GM23338 (cell line): Measurements from ENCODE around the gene MVB12B. TPM values are rescaled to one million over a fixed set of nuclear protein-coding genes. Genes with fewer than 3 reads are reported as not detected.

ENCODE experiments used
- ATAC-seq: fragments of 200-7000 bp; cut with Tn5 transposase; 3 replicates; pipeline ENCODE4 v1.9.1; 2020
- DNase-seq: peaks from one replicate; pipeline ENCODE4 v3.0.0-alpha.2; 2015; ENCODE audit warnings: low spot score
- H2AFZ ChIP-seq: fragments of 200-600 bp; sonication (generic); 2 replicates; pipeline ENCODE4 v1.8.0; 2016; ENCODE audit warnings: antibody characterized with exemption, mild to moderate bottlenecking, moderate library complexity
- H3F3A ChIP-seq: fragments of 200-600 bp; sonication (generic); replicated peaks from 2 replicates; pipeline ENCODE4 v1.8.0; 2017; ENCODE audit warnings: antibody characterized with exemption, mixed run types, low read depth
- H3K27ac ChIP-seq: fragments of 200-600 bp; sonication (generic); 2 replicates; pipeline ENCODE4 v1.6.1; 2016; ENCODE audit warnings: low read depth
- H3K27me3 ChIP-seq: fragments of 200-600 bp; sonication (generic); 2 replicates; pipeline ENCODE4 v1.8.0; 2016; ENCODE audit warnings: mild to moderate bottlenecking, mixed run types, moderate library complexity; ENCODE audit not compliant: insufficient read depth
- H3K36me3 ChIP-seq: fragments of 200-600 bp; sonication (generic); 2 replicates; pipeline ENCODE4 v1.8.0; 2016; ENCODE audit warnings: mild to moderate bottlenecking; ENCODE audit not compliant: insufficient read depth
- H3K4me1 ChIP-seq: fragments of 200-600 bp; sonication (generic); 2 replicates; pipeline ENCODE4 v1.8.0; 2016; ENCODE audit warnings: mild to moderate bottlenecking, moderate library complexity; ENCODE audit not compliant: insufficient read depth
- H3K4me2 ChIP-seq: fragments of 200-600 bp; sonication (generic); 2 replicates; pipeline ENCODE4 v1.7.1; 2017; ENCODE audit warnings: mixed run types
- H3K4me3 ChIP-seq: fragments of 200-600 bp; sonication (generic); 2 replicates; pipeline ENCODE4 v1.6.1; 2016; ENCODE audit warnings: mixed run types
- H3K79me2 ChIP-seq: fragments of 200-600 bp; sonication (generic); replicated peaks from 2 replicates; pipeline ENCODE4 v1.8.0; 2017; ENCODE audit warnings: mild to moderate bottlenecking; ENCODE audit not compliant: insufficient read depth
- H3K9me2 ChIP-seq: fragments of 200-600 bp; sonication (generic); 2 replicates; pipeline ENCODE4 v1.8.0; 2017; ENCODE audit not compliant: insufficient read depth
- H4K20me1 ChIP-seq: fragments of 200-600 bp; sonication (generic); replicated peaks from 2 replicates; pipeline ENCODE4 v1.8.0; 2017; ENCODE audit warnings: mild to moderate bottlenecking; ENCODE audit not compliant: insufficient read depth
- H3K27ac Mint-ChIP-seq: 2 replicates; pipeline ENCODE4 v1.8.0; 2020; ENCODE audit warnings: inconsistent platforms, mild to moderate bottlenecking, moderate library complexity, mixed read lengths
- H3K27me3 Mint-ChIP-seq: 3 replicates; pipeline ENCODE4 v1.8.0; 2022; ENCODE audit warnings: low read depth, mild to moderate bottlenecking, moderate library complexity, mixed read lengths, inconsistent platforms; ENCODE audit not compliant: insufficient read depth, poor library complexity
- H3K36me3 Mint-ChIP-seq: 3 replicates; pipeline ENCODE4 v1.8.0; 2021; ENCODE audit warnings: low read depth, mild to moderate bottlenecking, inconsistent platforms, moderate library complexity, mixed read lengths
- H3K4me1 Mint-ChIP-seq: 3 replicates; pipeline ENCODE4 v1.8.0; 2020; ENCODE audit warnings: mild to moderate bottlenecking, inconsistent platforms, mixed read lengths
- H3K4me3 Mint-ChIP-seq: 3 replicates; pipeline ENCODE4 v1.8.0; 2021; ENCODE audit warnings: moderate library complexity, mild to moderate bottlenecking, inconsistent platforms, mixed read lengths
- H3K9me3 Mint-ChIP-seq: 3 replicates; pipeline ENCODE4 v1.8.0; 2020; ENCODE audit warnings: moderate library complexity, mild to moderate bottlenecking, inconsistent platforms, mixed read lengths
- CREB1 ChIP-seq: fragments of 250-450 bp; sonication (Bioruptor Pico); IDR thresholded peaks from 2 replicates; pipeline ENCODE4 v1.5.0; 2020; ENCODE audit warnings: low read depth, mild to moderate bottlenecking, moderate library complexity
- CTCF ChIP-seq, 2 experiments: fragments of 200-600 bp in 1 of 2; sonication (generic) in 1 of 2; conservative IDR thresholded peaks; 2 replicates each; pipeline versions ENCODE4 v1.5.1 to v1.6.1; 2016 to 2017; ENCODE audit warnings: antibody characterized with exemption in 2 of 2, low read depth in 2 of 2, mild to moderate bottlenecking in 2 of 2, moderate library complexity in 1 of 2
- EZH2 ChIP-seq: fragments of 200-600 bp; sonication (generic); IDR thresholded peaks from one replicate; pipeline ENCODE4 v1.8.0; 2017; ENCODE audit warnings: antibody characterized with exemption, mild to moderate bottlenecking, low read depth; ENCODE audit not compliant: unreplicated experiment
- EZH2phosphoT487 ChIP-seq: fragments of 200-600 bp; sonication (generic); IDR thresholded peaks from one replicate; pipeline ENCODE4 v1.8.1; 2018; ENCODE audit warnings: antibody characterized with exemption; ENCODE audit not compliant: unreplicated experiment
- JUNB ChIP-seq: IDR thresholded peaks from one replicate; pipeline ENCODE4 v1.6.1; 2016; ENCODE audit warnings: antibody characterized with exemption; ENCODE audit not compliant: unreplicated experiment
- NANOG ChIP-seq: IDR thresholded peaks from 2 replicates; pipeline ENCODE4 v1.6.1; 2016; ENCODE audit warnings: antibody characterized with exemption, borderline replicate concordance
- POLR2AphosphoS5 ChIP-seq: IDR thresholded peaks from 2 replicates; pipeline ENCODE4 v1.6.1; 2016; ENCODE audit warnings: antibody characterized with exemption, low read depth
- STAT1 ChIP-seq: IDR thresholded peaks from one replicate; pipeline ENCODE4 v1.6.1; 2016; ENCODE audit warnings: antibody characterized with exemption; ENCODE audit not compliant: unreplicated experiment
- ZNF114 ChIP-seq: fragments of 250-450 bp; sonication (Bioruptor Pico); IDR thresholded peaks from 2 replicates; pipeline ENCODE4 v1.5.0; 2020; ENCODE audit warnings: mild to moderate bottlenecking, moderate library complexity
- ZNF331 ChIP-seq: fragments of 250-450 bp; sonication (Bioruptor Pico); IDR thresholded peaks from 2 replicates; pipeline ENCODE4 v1.5.0; 2020; ENCODE audit warnings: low read depth, mild to moderate bottlenecking, moderate library complexity
- ZNF462 ChIP-seq: fragments of 250-450 bp; sonication (Bioruptor Pico); IDR thresholded peaks from 2 replicates; pipeline ENCODE4 v1.5.0; 2020; ENCODE audit warnings: mild to moderate bottlenecking, moderate library complexity
- polyA plus RNA-seq: library from polyadenylated mRNA; unstranded; fragments of >200 nt; fragmentation: Nextera tagmentation; extraction: Ambion mirVana; gene quantifications from 2 replicates; pipeline ENCODE4 v1.2.1, GENCODE V29; 2016
- total RNA-seq: library from RNA; depleted of rRNA; stranded (reverse); fragments of >200 nt; shearing (Covaris generic); gene quantifications from 2 replicates; pipeline ENCODE4 v1.2.3, GENCODE V29; 2014
- TF ChIP-seq, protein P1 (sequence below): IDR thresholded peaks from one replicate; pipeline ENCODE4 v1.6.1; 2018; ENCODE audit warnings: antibody characterized with exemption; ENCODE audit not compliant: unreplicated experiment
- TF ChIP-seq, protein P2 (sequence below): IDR thresholded peaks from 2 replicates; pipeline ENCODE4 v1.6.1; 2016; ENCODE audit warnings: antibody characterized with exemption

The MVB12B gene
- total and polyA plus RNA-seq, 2 experiments from 2014 or later, result 1.9 to 6.6 TPM

GRCh38 chr9:126488881-126489404, 162.3 kb downstream of the MVB12B start:
- peaks cover 9% of the 10 kb centered on the region for H3K4me1 ChIP-seq
- no peaks in the 10 kb centered on the region for H3K9me2 ChIP-seq
- no peaks in the 10 kb centered on the region for H3K36me3 ChIP-seq
- H3K4me2 ChIP-seq, result no peak overlapping the region
- no peaks in the 10 kb centered on the region for H3K27me3 ChIP-seq
- Mint-ChIP-seq H3K27me3 (peaks cover 3% of the 10 kb centered on the region), H3K27ac (no peak overlapping the region), H3K4me3 (no peak overlapping the region), H3K36me3 (no peaks in the 10 kb centered on the region), H3K4me1 (peaks cover 13% of the 10 kb centered on the region), H3K9me3 (no peaks in the 10 kb centered on the region)
- no peak overlapping the region for H3K4me3 ChIP-seq
- no peak overlapping the region for H2AFZ ChIP-seq
- H4K20me1 ChIP-seq, result no peaks in the 10 kb centered on the region
- no peaks in the 10 kb centered on the region for H3K79me2 ChIP-seq
- ATAC-seq (no peak), DNase-seq (no peak)
- no peak for TF ChIP-seq EZH2phosphoT487
- TF ChIP-seq ZNF114 (CRISPR knock-in tag), result no peak
- TF ChIP-seq NANOG, result no peak
- no peak for TF ChIP-seq JUNB
- TF ChIP-seq CREB1 (CRISPR knock-in tag), result no peak
- TF ChIP-seq STAT1, result no peak
- TF ChIP-seq, protein P1, sequence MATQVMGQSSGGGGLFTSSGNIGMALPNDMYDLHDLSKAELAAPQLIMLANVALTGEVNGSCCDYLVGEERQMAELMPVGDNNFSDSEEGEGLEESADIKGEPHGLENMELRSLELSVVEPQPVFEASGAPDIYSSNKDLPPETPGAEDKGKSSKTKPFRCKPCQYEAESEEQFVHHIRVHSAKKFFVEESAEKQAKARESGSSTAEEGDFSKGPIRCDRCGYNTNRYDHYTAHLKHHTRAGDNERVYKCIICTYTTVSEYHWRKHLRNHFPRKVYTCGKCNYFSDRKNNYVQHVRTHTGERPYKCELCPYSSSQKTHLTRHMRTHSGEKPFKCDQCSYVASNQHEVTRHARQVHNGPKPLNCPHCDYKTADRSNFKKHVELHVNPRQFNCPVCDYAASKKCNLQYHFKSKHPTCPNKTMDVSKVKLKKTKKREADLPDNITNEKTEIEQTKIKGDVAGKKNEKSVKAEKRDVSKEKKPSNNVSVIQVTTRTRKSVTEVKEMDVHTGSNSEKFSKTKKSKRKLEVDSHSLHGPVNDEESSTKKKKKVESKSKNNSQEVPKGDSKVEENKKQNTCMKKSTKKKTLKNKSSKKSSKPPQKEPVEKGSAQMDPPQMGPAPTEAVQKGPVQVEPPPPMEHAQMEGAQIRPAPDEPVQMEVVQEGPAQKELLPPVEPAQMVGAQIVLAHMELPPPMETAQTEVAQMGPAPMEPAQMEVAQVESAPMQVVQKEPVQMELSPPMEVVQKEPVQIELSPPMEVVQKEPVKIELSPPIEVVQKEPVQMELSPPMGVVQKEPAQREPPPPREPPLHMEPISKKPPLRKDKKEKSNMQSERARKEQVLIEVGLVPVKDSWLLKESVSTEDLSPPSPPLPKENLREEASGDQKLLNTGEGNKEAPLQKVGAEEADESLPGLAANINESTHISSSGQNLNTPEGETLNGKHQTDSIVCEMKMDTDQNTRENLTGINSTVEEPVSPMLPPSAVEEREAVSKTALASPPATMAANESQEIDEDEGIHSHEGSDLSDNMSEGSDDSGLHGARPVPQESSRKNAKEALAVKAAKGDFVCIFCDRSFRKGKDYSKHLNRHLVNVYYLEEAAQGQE, result no peak
- TF ChIP-seq EZH2, result no peak
- TF ChIP-seq ZNF331 (CRISPR knock-in tag), result no peak
- TF ChIP-seq CTCF (conservative IDR thresholded peaks at IDR 0.05; ENCODE audit: low read depth in 2 of 2), result no peak
- no peak for TF ChIP-seq ZNF462 (CRISPR knock-in tag)
- TF ChIP-seq, protein P2, sequence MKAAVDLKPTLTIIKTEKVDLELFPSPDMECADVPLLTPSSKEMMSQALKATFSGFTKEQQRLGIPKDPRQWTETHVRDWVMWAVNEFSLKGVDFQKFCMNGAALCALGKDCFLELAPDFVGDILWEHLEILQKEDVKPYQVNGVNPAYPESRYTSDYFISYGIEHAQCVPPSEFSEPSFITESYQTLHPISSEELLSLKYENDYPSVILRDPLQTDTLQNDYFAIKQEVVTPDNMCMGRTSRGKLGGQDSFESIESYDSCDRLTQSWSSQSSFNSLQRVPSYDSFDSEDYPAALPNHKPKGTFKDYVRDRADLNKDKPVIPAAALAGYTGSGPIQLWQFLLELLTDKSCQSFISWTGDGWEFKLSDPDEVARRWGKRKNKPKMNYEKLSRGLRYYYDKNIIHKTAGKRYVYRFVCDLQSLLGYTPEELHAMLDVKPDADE, result no peak
- no peak for TF ChIP-seq POLR2AphosphoS5
- no peaks in the 10 kb centered on the region for H3F3A ChIP-seq
- H3K27ac ChIP-seq, result no peak overlapping the region
